ENCODE measurements around the gene ELAVL2.

ELAVL2 gene

DNA sequence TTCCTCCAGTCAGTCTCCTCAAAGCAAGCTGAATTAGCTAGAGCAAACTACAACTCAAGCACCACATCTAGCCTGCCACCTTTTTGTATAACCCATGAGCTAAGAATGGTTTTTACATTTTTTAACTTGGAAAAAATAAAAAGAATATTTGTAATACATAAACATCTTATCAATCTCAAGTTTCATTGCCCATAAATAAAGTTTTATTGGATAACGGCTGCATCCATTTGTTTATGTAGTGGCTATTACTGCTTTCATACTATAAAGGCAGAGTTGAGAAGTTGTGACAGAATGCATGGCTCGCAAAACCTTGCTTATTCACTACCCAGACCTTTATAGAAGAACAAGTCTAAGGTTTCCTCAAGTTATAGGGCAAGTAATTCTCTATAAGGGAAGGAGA, 95.7 kb downstream of the ELAVL2 start:
- no peak overlapping the region for H4K91ac ChIP-seq (ENCODE audit: low read depth, low read length)
- H3K27me3 ChIP-seq (ENCODE audit: insufficient read depth, low read length) = no peaks in the 10 kb centered on the region
- no peaks in the 10 kb centered on the region for H3K79me2 ChIP-seq (ENCODE audit: control insufficient read depth, insufficient read depth, low read length, poor library complexity)
- no peak overlapping the region for H2AK5ac ChIP-seq (ENCODE audit: low read length)
- no peak overlapping the region for H4K8ac ChIP-seq (ENCODE audit: low read depth, low read length)
- no peak overlapping the region for H3K4ac ChIP-seq (ENCODE audit: low read depth, low read length)
- H3K36me3 ChIP-seq (ENCODE audit: control insufficient read depth in 1 of 2, insufficient read depth in 2 of 2, low read length in 2 of 2) = no peaks in the 10 kb centered on the region
- no peak overlapping the region for H3K27ac ChIP-seq (ENCODE audit: low read depth, low read length)
- no peak overlapping the region for H2BK120ac ChIP-seq (ENCODE audit: insufficient read depth, low read length, poor library complexity)
- H3K79me1 ChIP-seq (ENCODE audit: low read length) = no peaks in the 10 kb centered on the region
- H3K18ac ChIP-seq (ENCODE audit: low read length) = no peak overlapping the region
- no peak overlapping the region for H4K12ac ChIP-seq (ENCODE audit: low read depth, low read length)
- no peaks in the 10 kb centered on the region for H3K9me3 ChIP-seq (ENCODE audit: insufficient read depth, low read depth, low read length)
- no peak for DNase-seq
- H2AFZ ChIP-seq (ENCODE audit: insufficient read depth, low read length, poor library complexity) = no peak overlapping the region
- no peak overlapping the region for H2BK5ac ChIP-seq (ENCODE audit: low read depth, low read length, poor library complexity)
- WGBS (ENCODE audit: extremely low coverage, insufficient coverage, insufficient read length) = no CpG with 5 or more reads among the region's 2 CpGs
- no peak overlapping the region for H2BK12ac ChIP-seq (ENCODE audit: low read length)
- H3K4me1 ChIP-seq (ENCODE audit: control insufficient read depth in 1 of 2, insufficient read depth in 2 of 2, low read length in 2 of 2) = no peaks in the 10 kb centered on the region
- no peak overlapping the region for H3K23ac ChIP-seq (ENCODE audit: low read length)
- no peak overlapping the region for H3K4me2 ChIP-seq (ENCODE audit: low read length)
- no peak overlapping the region for H3K4me3 ChIP-seq (ENCODE audit: low read depth, low read length)
- H3K14ac ChIP-seq (ENCODE audit: low read length) = no peak overlapping the region
- H3K9ac ChIP-seq (ENCODE audit: low read length) = no peak overlapping the region

DNA sequence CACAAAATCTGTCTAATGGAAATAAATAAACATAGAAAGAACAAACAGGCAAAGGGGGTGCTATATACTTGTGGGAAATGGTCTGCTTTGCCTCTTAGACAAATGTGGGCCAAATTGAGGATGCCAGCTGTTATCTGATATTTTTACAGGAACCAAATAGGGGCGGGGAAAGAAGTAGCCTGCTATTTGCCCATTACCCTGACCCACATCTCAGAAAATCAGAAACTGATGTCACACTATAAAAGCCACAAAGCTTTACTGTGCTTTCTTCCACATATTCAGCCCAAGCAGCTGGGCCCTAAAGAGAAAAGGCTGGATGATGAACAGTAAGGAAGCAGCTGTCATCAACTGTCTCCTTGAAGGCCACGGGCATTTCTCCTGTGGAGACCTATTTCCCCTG, 97.3 kb downstream of the ELAVL2 start:
- no peaks in the 10 kb centered on the region for H3K27me3 ChIP-seq (ENCODE audit: insufficient read depth, low read length)
- no peaks in the 10 kb centered on the region for H3K9me3 ChIP-seq (ENCODE audit: insufficient read depth, low read depth, low read length)
- no peaks in the 10 kb centered on the region for H3K36me3 ChIP-seq (ENCODE audit: control insufficient read depth in 1 of 2, insufficient read depth in 2 of 2, low read length in 2 of 2)
- no peak overlapping the region for H3K18ac ChIP-seq (ENCODE audit: low read length)
- no peak overlapping the region for H3K4me2 ChIP-seq (ENCODE audit: low read length)
- no peaks in the 10 kb centered on the region for H3K79me2 ChIP-seq (ENCODE audit: control insufficient read depth, insufficient read depth, low read length, poor library complexity)
- H3K14ac ChIP-seq (ENCODE audit: low read length) = no peak overlapping the region
- H4K91ac ChIP-seq (ENCODE audit: low read depth, low read length) = no peak overlapping the region
- DNase-seq = no peak
- no peak overlapping the region for H3K4me3 ChIP-seq (ENCODE audit: low read depth, low read length)
- no peak overlapping the region for H2BK5ac ChIP-seq (ENCODE audit: low read depth, low read length, poor library complexity)
- H3K9ac ChIP-seq (ENCODE audit: low read length) = no peak overlapping the region
- no peak overlapping the region for H4K8ac ChIP-seq (ENCODE audit: low read depth, low read length)
- no peak overlapping the region for H2BK12ac ChIP-seq (ENCODE audit: low read length)
- no peak overlapping the region for H4K12ac ChIP-seq (ENCODE audit: low read depth, low read length)
- H2BK120ac ChIP-seq (ENCODE audit: insufficient read depth, low read length, poor library complexity) = no peak overlapping the region
- no peak overlapping the region for H3K27ac ChIP-seq (ENCODE audit: low read depth, low read length)
- H2AFZ ChIP-seq (ENCODE audit: insufficient read depth, low read length, poor library complexity) = no peak overlapping the region
- no peaks in the 10 kb centered on the region for H3K4me1 ChIP-seq (ENCODE audit: control insufficient read depth in 1 of 2, insufficient read depth in 2 of 2, low read length in 2 of 2)
- H3K23ac ChIP-seq (ENCODE audit: low read length) = no peak overlapping the region
- H3K4ac ChIP-seq (ENCODE audit: low read depth, low read length) = no peak overlapping the region
- no CpG with 5 or more reads among the region's 2 CpGs for WGBS (ENCODE audit: extremely low coverage, insufficient coverage, insufficient read length)
- H3K79me1 ChIP-seq (ENCODE audit: low read length) = no peaks in the 10 kb centered on the region
- H2AK5ac ChIP-seq (ENCODE audit: low read length) = no peak overlapping the region

DNA sequence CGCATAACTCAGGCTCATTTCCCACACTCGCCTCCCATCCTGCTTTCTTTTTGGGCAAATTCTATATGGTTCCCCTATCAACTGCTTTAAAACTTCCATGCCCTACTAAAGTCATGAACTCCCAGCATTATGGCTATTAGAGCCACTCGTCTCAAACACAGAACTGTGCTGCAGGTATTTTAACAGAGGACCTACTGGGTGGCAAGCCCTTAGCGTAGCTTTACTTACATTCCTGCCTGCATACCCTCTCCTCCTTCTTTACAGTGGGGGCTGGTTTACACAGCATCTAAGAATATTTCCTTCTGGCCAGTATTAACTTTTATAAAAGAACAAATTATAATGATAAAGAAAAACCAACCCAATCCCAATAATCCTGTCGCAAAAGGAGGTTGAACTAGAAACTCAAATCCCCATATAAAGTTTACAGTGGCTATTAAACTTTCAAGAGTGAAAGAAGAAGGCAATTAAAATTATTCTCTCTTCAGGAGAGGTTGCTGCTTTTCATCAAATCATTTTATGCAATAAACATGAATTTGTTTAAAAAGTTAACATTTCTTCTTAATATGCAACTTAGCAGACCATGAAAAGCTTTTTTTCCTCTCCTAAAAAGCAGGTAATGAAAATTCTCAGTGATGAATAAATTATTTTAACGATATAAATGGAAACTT, 100.6 kb downstream of the ELAVL2 start:
- Histone ChIP-seq H2BK5ac (ENCODE audit: low read depth, low read length, poor library complexity) (no peak overlapping the region), H3K14ac (ENCODE audit: low read length) (no peak overlapping the region), H2AFZ (ENCODE audit: insufficient read depth, low read length, poor library complexity) (no peak overlapping the region), H3K9ac (ENCODE audit: low read length) (no peak overlapping the region), H3K79me2 (ENCODE audit: control insufficient read depth, insufficient read depth, low read length, poor library complexity) (no peaks in the 10 kb centered on the region), H4K8ac (ENCODE audit: low read depth, low read length) (no peak overlapping the region), H3K23ac (ENCODE audit: low read length) (no peak overlapping the region), H2BK12ac (ENCODE audit: low read length) (no peak overlapping the region), H3K4me1 (ENCODE audit: control insufficient read depth in 1 of 2, insufficient read depth in 2 of 2, low read length in 2 of 2) (no peaks in the 10 kb centered on the region), H3K9me3 (ENCODE audit: insufficient read depth, low read depth, low read length) (no peaks in the 10 kb centered on the region), H3K4me3 (ENCODE audit: low read depth, low read length) (no peak overlapping the region), H3K36me3 (ENCODE audit: control insufficient read depth in 1 of 2, insufficient read depth in 2 of 2, low read length in 2 of 2) (no peaks in the 10 kb centered on the region), H3K18ac (ENCODE audit: low read length) (no peak overlapping the region), H3K27ac (ENCODE audit: low read depth, low read length) (no peak overlapping the region), H3K27me3 (ENCODE audit: insufficient read depth, low read length) (no peaks in the 10 kb centered on the region), H4K12ac (ENCODE audit: low read depth, low read length) (no peak overlapping the region), H3K4me2 (ENCODE audit: low read length) (no peak overlapping the region), H2BK120ac (ENCODE audit: insufficient read depth, low read length, poor library complexity) (no peak overlapping the region), H4K91ac (ENCODE audit: low read depth, low read length) (no peak overlapping the region), H2AK5ac (ENCODE audit: low read length) (no peak overlapping the region), H3K4ac (ENCODE audit: low read depth, low read length) (no peak overlapping the region), H3K79me1 (ENCODE audit: low read length) (no peaks in the 10 kb centered on the region)
- no peak for DNase-seq
- WGBS (ENCODE audit: extremely low coverage, insufficient coverage, insufficient read length) = no CpG with 5 or more reads among the region's 6 CpGs

- Histone ChIP-seq H2BK5ac (ENCODE audit: low read depth, low read length, poor library complexity) (no peak overlapping the region), H3K18ac (ENCODE audit: low read length) (no peak overlapping the region), H3K4ac (ENCODE audit: low read depth, low read length) (no peak overlapping the region), H2AK5ac (ENCODE audit: low read length) (no peak overlapping the region), H3K4me3 (ENCODE audit: low read depth, low read length) (no peak overlapping the region), H3K9me3 (ENCODE audit: insufficient read depth, low read depth, low read length) (no peaks in the 10 kb centered on the region), H3K27ac (ENCODE audit: low read depth, low read length) (no peak overlapping the region), H3K4me1 (ENCODE audit: control insufficient read depth in 1 of 2, insufficient read depth in 2 of 2, low read length in 2 of 2) (no peaks in the 10 kb centered on the region), H4K12ac (ENCODE audit: low read depth, low read length) (no peak overlapping the region), H3K79me1 (ENCODE audit: low read length) (no peaks in the 10 kb centered on the region), H2AFZ (ENCODE audit: insufficient read depth, low read length, poor library complexity) (no peak overlapping the region), H3K79me2 (ENCODE audit: control insufficient read depth, insufficient read depth, low read length, poor library complexity) (no peaks in the 10 kb centered on the region), H3K36me3 (ENCODE audit: control insufficient read depth in 1 of 2, insufficient read depth in 2 of 2, low read length in 2 of 2) (peaks cover 0 to 2% of the 10 kb centered on the region in 2 experiments), H2BK12ac (ENCODE audit: low read length) (no peak overlapping the region), H4K8ac (ENCODE audit: low read depth, low read length) (no peak overlapping the region), H2BK120ac (ENCODE audit: insufficient read depth, low read length, poor library complexity) (no peak overlapping the region), H3K27me3 (ENCODE audit: insufficient read depth, low read length) (no peaks in the 10 kb centered on the region), H3K4me2 (ENCODE audit: low read length) (no peak overlapping the region), H3K23ac (ENCODE audit: low read length) (no peak overlapping the region), H3K9ac (ENCODE audit: low read length) (no peak overlapping the region), H3K14ac (ENCODE audit: low read length) (no peak overlapping the region), H4K91ac (ENCODE audit: low read depth, low read length) (no peak overlapping the region)
- WGBS (ENCODE audit: extremely low coverage, insufficient coverage, insufficient read length) = no CpG with 5 or more reads among the region's 2 CpGs
- no peak for DNase-seq
Observed at GRCh38 chr9:23723672-23724071, 102.4 kb downstream of the ELAVL2 start.
